Uterus (tissue), 2 donors: Measurements from ENCODE around the gene RTN4RL2.

ENCODE experiments used
- CTCF ChIP-seq, 4 experiments: fragments of 200-600 bp in 2 of 4; fragments of 450-650 bp in 2 of 4; sonication (generic) in 2 of 4; IDR thresholded peaks; one replicate each; pipeline ENCODE4 v1.5.1; 2016 to 2019; ENCODE audit warnings: antibody characterized with exemption in 4 of 4, mild to moderate bottlenecking in 2 of 4, moderate library complexity in 1 of 4
- POLR2A ChIP-seq, 2 donors: fragments of 450-650 bp; IDR thresholded peaks; one replicate each; pipeline ENCODE4 v1.6.1; 2016; ENCODE audit warnings: antibody characterized with exemption in 2 of 2, mild to moderate bottlenecking in 1 of 2, moderate library complexity in 1 of 2

GRCh38 chr11:57506522-57506921 is 46.2 kb downstream of the RTN4RL2 start:
- TF ChIP-seq CTCF (IDR thresholded peaks at IDR 0.05): no peak
- no peak for TF ChIP-seq POLR2A (IDR thresholded peaks at IDR 0.05)
